ENCODE results near the gene CEP63.

The CEP63 gene

GRCh38 chr3:134447351-134447750 is 38.5 kb upstream of the CEP63 start:
- TF ChIP-seq, protein P1, sequence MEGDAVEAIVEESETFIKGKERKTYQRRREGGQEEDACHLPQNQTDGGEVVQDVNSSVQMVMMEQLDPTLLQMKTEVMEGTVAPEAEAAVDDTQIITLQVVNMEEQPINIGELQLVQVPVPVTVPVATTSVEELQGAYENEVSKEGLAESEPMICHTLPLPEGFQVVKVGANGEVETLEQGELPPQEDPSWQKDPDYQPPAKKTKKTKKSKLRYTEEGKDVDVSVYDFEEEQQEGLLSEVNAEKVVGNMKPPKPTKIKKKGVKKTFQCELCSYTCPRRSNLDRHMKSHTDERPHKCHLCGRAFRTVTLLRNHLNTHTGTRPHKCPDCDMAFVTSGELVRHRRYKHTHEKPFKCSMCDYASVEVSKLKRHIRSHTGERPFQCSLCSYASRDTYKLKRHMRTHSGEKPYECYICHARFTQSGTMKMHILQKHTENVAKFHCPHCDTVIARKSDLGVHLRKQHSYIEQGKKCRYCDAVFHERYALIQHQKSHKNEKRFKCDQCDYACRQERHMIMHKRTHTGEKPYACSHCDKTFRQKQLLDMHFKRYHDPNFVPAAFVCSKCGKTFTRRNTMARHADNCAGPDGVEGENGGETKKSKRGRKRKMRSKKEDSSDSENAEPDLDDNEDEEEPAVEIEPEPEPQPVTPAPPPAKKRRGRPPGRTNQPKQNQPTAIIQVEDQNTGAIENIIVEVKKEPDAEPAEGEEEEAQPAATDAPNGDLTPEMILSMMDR (IDR thresholded peaks at IDR 0.05; ENCODE audit: extremely low read depth, missing control alignments) = no peak
- no peak for DNase-seq (ENCODE audit: low spot score)

DNA sequence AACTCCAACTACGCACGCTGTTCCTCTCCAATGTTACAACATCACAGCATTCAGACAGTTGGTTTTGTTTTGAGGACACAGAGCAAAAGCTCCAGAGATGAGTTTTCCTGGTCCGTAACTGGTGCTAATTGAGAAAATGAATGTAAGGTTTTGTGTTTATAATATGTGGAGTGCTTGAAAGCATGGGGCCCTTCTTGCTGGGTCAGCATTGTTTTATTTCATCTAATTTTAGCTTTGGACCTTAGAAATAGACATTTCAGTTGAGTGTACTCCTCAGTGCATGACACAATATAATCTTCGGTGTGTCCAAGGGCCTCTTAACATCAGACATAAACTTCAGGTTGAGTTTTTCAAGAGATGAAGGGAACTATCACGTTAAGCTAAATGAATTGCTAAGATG is 37.2 kb upstream of the CEP63 start:
- no peak for DNase-seq (ENCODE audit: low spot score)
- TF ChIP-seq, protein P1 (IDR thresholded peaks at IDR 0.05; ENCODE audit: extremely low read depth, missing control alignments) = no peak

DNA sequence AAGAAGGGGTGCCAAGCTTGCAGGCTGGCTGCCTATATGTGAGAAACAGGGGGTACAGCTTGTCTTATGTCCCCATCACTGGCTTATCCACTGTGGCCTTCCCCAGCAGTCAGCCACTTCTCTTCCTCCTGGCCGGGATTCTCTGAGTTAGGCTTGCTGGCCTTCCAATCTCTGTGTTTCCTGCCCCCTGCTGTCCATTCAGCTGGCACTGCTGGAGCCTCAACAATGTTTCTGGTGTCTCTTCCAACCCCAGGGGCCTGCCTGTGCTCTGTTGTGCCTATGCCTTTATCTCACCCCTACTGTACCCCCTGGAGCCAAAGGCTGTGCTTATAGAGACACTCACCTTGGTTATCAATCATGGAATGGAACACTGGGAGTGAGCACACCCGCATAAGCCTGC is 36.6 kb upstream of the CEP63 start:
- TF ChIP-seq, protein P1 (IDR thresholded peaks at IDR 0.05; ENCODE audit: extremely low read depth, missing control alignments) = no peak
- no peak for DNase-seq (ENCODE audit: low spot score)

GRCh38 chr3:134449951-134450350 is 35.9 kb upstream of the CEP63 start:
- no peak for DNase-seq (ENCODE audit: low spot score)
- TF ChIP-seq, protein P1 (IDR thresholded peaks at IDR 0.05; ENCODE audit: extremely low read depth, missing control alignments) = no peak

DNA sequence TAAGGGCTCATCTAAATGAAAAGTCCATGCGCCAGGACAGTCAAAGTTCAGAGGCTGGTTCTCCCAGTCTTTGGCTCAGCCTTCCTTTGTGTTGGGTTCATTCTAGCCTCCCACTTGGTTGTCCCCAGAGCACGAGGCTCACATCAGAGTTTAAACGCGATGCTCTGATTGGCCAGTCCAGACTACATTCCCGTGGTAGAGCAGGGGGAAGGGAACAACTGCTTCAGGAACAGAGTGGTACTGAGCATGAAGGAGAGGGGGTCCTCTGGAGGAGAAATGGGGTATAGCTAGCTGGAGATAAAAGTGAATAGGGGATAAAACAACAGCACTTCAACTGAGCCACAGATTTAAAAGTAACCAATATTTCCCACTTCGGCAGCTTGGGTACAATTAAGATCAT is 32.2 kb upstream of the CEP63 start:
- no peak for DNase-seq (ENCODE audit: low spot score)

DNA sequence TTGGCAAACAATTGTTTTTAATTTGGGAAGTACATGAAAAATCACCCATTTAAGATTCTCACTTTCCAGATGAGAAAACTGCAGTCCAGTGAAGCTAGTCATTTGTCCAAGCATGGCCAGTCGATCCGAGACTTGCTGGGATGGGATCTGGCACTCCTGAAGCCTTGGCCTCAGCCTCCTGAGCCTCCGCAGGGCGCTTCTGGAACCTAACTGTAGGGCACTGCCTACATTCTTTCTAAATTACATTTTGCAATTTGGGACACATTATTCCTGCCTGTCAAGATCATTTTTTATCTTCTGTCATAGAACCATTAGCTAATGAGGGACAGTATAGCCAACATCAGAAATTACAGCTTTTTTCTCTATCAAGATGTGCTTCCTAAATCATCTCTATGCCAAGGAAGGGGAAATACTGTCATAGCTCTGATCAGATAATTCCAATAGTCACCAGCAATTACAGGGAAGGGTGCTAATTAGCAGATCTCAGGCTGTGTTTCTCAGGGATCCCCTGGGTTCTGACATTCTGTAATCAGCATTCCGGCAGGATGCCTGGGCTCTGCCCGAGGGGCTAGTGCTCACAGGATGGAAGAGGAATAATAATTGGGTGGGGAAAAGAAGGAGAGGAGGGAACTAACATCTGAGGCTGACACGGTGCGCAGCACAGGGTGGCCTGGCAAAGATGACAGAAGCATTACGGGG is 28.3 kb upstream of the CEP63 start:
- no peak for DNase-seq (ENCODE audit: low spot score)
- TF ChIP-seq, protein P1 (IDR thresholded peaks at IDR 0.05; ENCODE audit: extremely low read depth, missing control alignments) = no peak

More for the DNA sequence above, 32.2 kb upstream of the CEP63 start:
- TF ChIP-seq, protein P1 (IDR thresholded peaks at IDR 0.05; ENCODE audit: extremely low read depth, missing control alignments) = no peak

GRCh38 chr3:134458406-134458945 is 27.4 kb upstream of the CEP63 start:
- TF ChIP-seq, protein P1 (IDR thresholded peaks at IDR 0.05; ENCODE audit: extremely low read depth, missing control alignments) = no peak

More at GRCh38 chr3:134458406-134458945, 27.4 kb upstream of the CEP63 start:
- no peak for DNase-seq (ENCODE audit: low spot score)

Data from GM20000 (cell line).